ENCODE results near the gene RAE1. TPM values are rescaled to one million over a fixed set of nuclear protein-coding genes. Genes with fewer than 3 reads are reported as not detected.

Gene RAE1
- total RNA-seq, 3 donors from 2014 or later (not counting 1 experiment from before 2014, with no cell fraction given), result 50.3 to 66.8 (median 52.5) TPM

GRCh38 chr20:57405236-57406016 is 54.4 kb downstream of the RAE1 start:
- no peaks in the 10 kb centered on the region for H3K36me3 Mint-ChIP-seq
- peaks cover 89% of the 10 kb centered on the region for H3K4me1 ChIP-seq (ENCODE audit: control insufficient read depth, insufficient read depth, low read length)
- DNase-seq (no peak), ATAC-seq (no peak)
- H3K4me1 Mint-ChIP-seq, result peaks cover 55 to 89% of the 10 kb centered on the region in 2 donors
- H3K27ac ChIP-seq (ENCODE audit: low read length), result no peak overlapping the region
- 95% methylated on average over 16 of the region's 18 CpGs for WGBS (ENCODE audit: insufficient coverage)
- intact Hi-C loops (cut with micrococcal nuclease), result loop anchor here (2.0 kb wide), 1 partner anchor 13 kb away; no protein-coding TSS in a partner anchor
- H3K9me3 Mint-ChIP-seq, result no peaks in the 10 kb centered on the region
- no peaks in the 10 kb centered on the region for H3K27me3 ChIP-seq (ENCODE audit: control insufficient read depth, insufficient read depth, low read length)
- peak overlapping the region; percentile 78 to 97 for H3K27ac Mint-ChIP-seq
- TF ChIP-seq CTCF (IDR thresholded peaks at IDR 0.05), result no peak
- no peaks in the 10 kb centered on the region for H3K27me3 Mint-ChIP-seq (ENCODE audit: low read depth in 2 of 2)
- H3K36me3 ChIP-seq (ENCODE audit: control insufficient read depth, insufficient read depth, low read length), result peaks cover 89% of the 10 kb centered on the region
- no peaks in the 10 kb centered on the region for H3K9me3 ChIP-seq (ENCODE audit: control insufficient read depth, insufficient read depth, low read length)
- no peak overlapping the region for H3K4me3 ChIP-seq (ENCODE audit: low read length)
- peak overlapping the region; percentile 42 for H3K4me3 Mint-ChIP-seq

DNA sequence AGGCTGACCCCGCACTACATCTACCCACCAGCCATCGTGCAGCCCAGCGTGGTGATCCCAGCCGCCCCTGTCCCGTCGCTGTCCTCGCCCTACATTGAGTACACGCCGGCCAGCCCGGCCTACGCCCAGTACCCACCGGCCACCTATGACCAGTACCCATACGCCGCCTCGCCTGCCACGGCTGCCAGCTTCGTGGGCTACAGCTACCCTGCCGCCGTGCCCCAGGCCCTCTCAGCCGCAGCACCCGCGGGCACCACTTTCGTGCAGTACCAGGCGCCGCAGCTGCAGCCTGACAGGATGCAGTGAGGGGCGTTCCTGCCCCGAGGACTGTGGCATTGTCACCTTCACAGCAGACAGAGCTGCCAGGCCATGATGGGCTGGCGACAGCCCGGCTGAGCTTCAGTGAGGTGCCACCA is 56.5 kb downstream of the RAE1 start:
- Mint-ChIP-seq H3K4me1 (peaks cover 49 to 87% of the 10 kb centered on the region in 2 donors), H3K9me3 (no peaks in the 10 kb centered on the region), H3K4me3 (peak overlapping the region; percentile 62), H3K27ac (peak overlapping the region; percentile 79 to 84), H3K36me3 (no peaks in the 10 kb centered on the region), H3K27me3 (ENCODE audit: low read depth in 2 of 2) (no peaks in the 10 kb centered on the region)
- Histone ChIP-seq H3K36me3 (ENCODE audit: control insufficient read depth, insufficient read depth, low read length) (peaks cover 70% of the 10 kb centered on the region), H3K9me3 (ENCODE audit: control insufficient read depth, insufficient read depth, low read length) (no peaks in the 10 kb centered on the region), H3K27ac (ENCODE audit: low read length) (no peak overlapping the region), H3K4me3 (ENCODE audit: low read length) (no peak overlapping the region), H3K27me3 (ENCODE audit: control insufficient read depth, insufficient read depth, low read length) (no peaks in the 10 kb centered on the region), H3K4me1 (ENCODE audit: control insufficient read depth, insufficient read depth, low read length) (peaks cover 81% of the 10 kb centered on the region)
- WGBS (ENCODE audit: insufficient coverage), result 71% methylated on average over 29 of the region's 29 CpGs
- no peak for TF ChIP-seq CTCF (IDR thresholded peaks at IDR 0.05)
- ATAC-seq (peak; percentile 44 to 59 (median 52)), DNase-seq (peak; percentile 44 to 52)
- intact Hi-C loops (cut with micrococcal nuclease), result loop anchor here (1.0 to 2.0 kb wide), 2 partner anchors 8 to 15 kb away; no protein-coding TSS in a partner anchor

DNA sequence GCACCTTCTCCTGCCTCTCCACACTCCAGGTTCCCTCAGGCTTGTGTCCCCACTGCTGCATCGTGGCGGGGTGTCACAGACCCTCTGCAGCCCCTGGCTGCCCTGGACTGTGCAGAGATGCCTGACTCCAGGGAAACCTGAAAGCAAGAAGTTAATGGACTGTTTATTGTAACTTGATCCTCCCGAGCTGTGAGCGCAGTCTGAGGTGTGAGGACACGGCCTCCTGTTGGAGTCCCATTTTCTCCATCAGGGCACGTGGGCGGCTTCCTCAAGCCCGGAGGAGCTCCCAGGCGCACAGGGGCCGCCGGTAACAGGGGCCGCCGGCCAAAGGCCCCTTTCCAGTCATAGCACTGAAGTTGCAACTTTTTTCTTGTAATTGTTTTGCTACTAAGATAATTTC is 57.1 kb downstream of the RAE1 start:
- H3K4me1 Mint-ChIP-seq, result peaks cover 47 to 87% of the 10 kb centered on the region in 2 donors
- TF ChIP-seq CTCF (IDR thresholded peaks at IDR 0.05), result no peak
- intact Hi-C loops (cut with micrococcal nuclease), result no loop called here
- no peak for DNase-seq
- no peaks in the 10 kb centered on the region for H3K27me3 ChIP-seq (ENCODE audit: control insufficient read depth, insufficient read depth, low read length)
- no peaks in the 10 kb centered on the region for H3K27me3 Mint-ChIP-seq (ENCODE audit: low read depth in 2 of 2)
- H3K27ac ChIP-seq (ENCODE audit: low read length), result no peak overlapping the region
- peak overlapping the region; percentile 62 for H3K4me3 Mint-ChIP-seq
- 97% methylated on average over 13 of the region's 13 CpGs for WGBS (ENCODE audit: insufficient coverage)
- ATAC-seq, result no peak
- H3K9me3 Mint-ChIP-seq, result no peaks in the 10 kb centered on the region
- H3K27ac Mint-ChIP-seq, result peak overlapping the region; percentile 79 to 84
- H3K4me3 ChIP-seq (ENCODE audit: low read length), result no peak overlapping the region
- H3K36me3 Mint-ChIP-seq, result no peaks in the 10 kb centered on the region
- peaks cover 78% of the 10 kb centered on the region for H3K4me1 ChIP-seq (ENCODE audit: control insufficient read depth, insufficient read depth, low read length)
- H3K36me3 ChIP-seq (ENCODE audit: control insufficient read depth, insufficient read depth, low read length), result peaks cover 64% of the 10 kb centered on the region
- no peaks in the 10 kb centered on the region for H3K9me3 ChIP-seq (ENCODE audit: control insufficient read depth, insufficient read depth, low read length)
